HCT116 (cell line): ENCODE data around the gene ITPKB. TPM values are rescaled to one million over a fixed set of nuclear protein-coding genes. Genes with fewer than 3 reads are reported as not detected.

Experiments used
- ATAC-seq: fragments of 200-7000 bp; cut with Tn5 transposase; 2 replicates; pipeline ENCODE4 v1.9.1; 2020; ENCODE audit warnings: mild to moderate bottlenecking, moderate library complexity
- BruUV-seq: library from RNA; stranded (reverse); fragments of 400-500 nt; replicated peaks from 2 replicates; lab custom pipeline; 2021; lab: Mats Ljungman, UMichigan
- CTCF ChIA-PET: fragments of 300-600 bp; sonication (Branson Sonifier 250); formaldehyde crosslinking; loops from one replicate; lab custom pipeline; 2021; ENCODE audit warnings: antibody characterized with exemption; lab: Charles Lee
- POLR2A ChIA-PET: fragments of 300-600, 350-600 bp; sonication (Branson Sonifier 250); formaldehyde crosslinking; loops from one replicate; lab custom pipeline; 2021; ENCODE audit warnings: antibody characterized with exemption; lab: Charles Lee
- RAD21 ChIA-PET, 2 experiments: fragments of 300-600 bp; sonication (Branson Sonifier 250); formaldehyde crosslinking; loops; one replicate each; lab custom pipeline; 2023; ENCODE audit warnings: low total read pairs in 2 of 2; ENCODE audit not compliant: uncharacterized antibody in 2 of 2, unreplicated experiment in 2 of 2, low non-redundant PET in 1 of 2; lab: Charles Lee
- DNase-seq: peaks from one replicate; pipeline ENCODE4 v3.0.0-alpha.2; 2010; ENCODE audit warnings: low read depth, low spot score
- H2AFZ ChIP-seq: fragments of 200-600 bp; shearing (Covaris generic), sonication (generic); 2 replicates; pipeline ENCODE4 v1.6.1; 2017; ENCODE audit warnings: low read depth, mixed run types, mixed read lengths, antibody characterized with exemption, low read length; ENCODE audit not compliant: poor library complexity, severe bottlenecking
- H3K27ac ChIP-seq: 2 replicates; pipeline ENCODE4 v1.5.1; 2012; ENCODE audit warnings: low read depth, low read length
- H3K27me3 ChIP-seq: fragments of 200-600 bp; sonication (generic); 2 replicates; pipeline ENCODE4 v1.6.1; 2016; ENCODE audit warnings: mixed run types, low read length, mixed read lengths; ENCODE audit not compliant: insufficient read depth
- H3K36me3 ChIP-seq, 2 experiments: fragments of 200-500 bp in 1 of 2; fragments of 200-600 bp in 1 of 2; sonication (Bioruptor generic) in 1 of 2; sonication (generic) in 1 of 2; 2 replicates each; pipeline versions ENCODE4 v1.5.1 to v1.6.1; 2014 to 2016; ENCODE audit warnings: low read length in 2 of 2, inconsistent platforms in 1 of 2, mixed read lengths in 1 of 2, mixed run types in 1 of 2; ENCODE audit not compliant: insufficient read depth in 2 of 2, control insufficient read depth in 1 of 2
- H3K4me1 ChIP-seq, 2 experiments: fragments of 200-600 bp in 1 of 2; sonication (generic) in 1 of 2; 2 replicates each; pipeline versions ENCODE4 v1.5.1 to v1.6.1; 2012 to 2017; ENCODE audit warnings: low read length in 2 of 2, inconsistent platforms in 1 of 2, mild to moderate bottlenecking in 1 of 2, mixed read lengths in 1 of 2, mixed run types in 1 of 2, moderate library complexity in 1 of 2; ENCODE audit not compliant: insufficient read depth in 2 of 2, control insufficient read depth in 1 of 2
- H3K4me2 ChIP-seq: fragments of 200-600 bp; sonication (generic); 2 replicates; pipeline ENCODE4 v1.6.1; 2017; ENCODE audit warnings: mixed run types, low read length, mixed read lengths
- H3K4me3 ChIP-seq, 2 experiments: fragments of 200-600 bp in 1 of 2; sonication (generic) in 1 of 2; replicated peaks in 1 of 2; 2 replicates each; pipeline ENCODE4 v1.5.1; 2011 to 2016; ENCODE audit warnings: low read length in 2 of 2, control low read depth in 1 of 2, low read depth in 1 of 2, mild to moderate bottlenecking in 1 of 2, mixed read lengths in 1 of 2, mixed run types in 1 of 2
- H3K79me2 ChIP-seq: fragments of 200-600 bp; sonication (generic); 2 replicates; pipeline ENCODE4 v1.6.1; 2017; ENCODE audit warnings: mild to moderate bottlenecking, mixed run types, low read length, moderate library complexity, mixed read lengths; ENCODE audit not compliant: insufficient read depth
- H3K9ac ChIP-seq: fragments of 200-600 bp; sonication (generic); 2 replicates; pipeline ENCODE4 v1.6.1; 2016; ENCODE audit warnings: low read length, mixed read lengths
- H3K9me2 ChIP-seq: fragments of 200-600 bp; sonication (generic), shearing (Covaris generic); 2 replicates; pipeline ENCODE4 v1.6.1; 2017; ENCODE audit warnings: mixed run types, mild to moderate bottlenecking, moderate library complexity; ENCODE audit not compliant: insufficient read depth
- H3K9me3 ChIP-seq, 2 experiments: fragments of 200-500 bp in 1 of 2; fragments of 200-600 bp in 1 of 2; sonication (Bioruptor generic) in 1 of 2; sonication (generic) in 1 of 2; 2 replicates each; pipeline ENCODE4 v1.6.1; 2014 to 2017; ENCODE audit warnings: low read length in 2 of 2, mixed read lengths in 2 of 2, inconsistent platforms in 1 of 2, low read depth in 1 of 2, mild to moderate bottlenecking in 1 of 2, mixed run types in 1 of 2, moderate library complexity in 1 of 2; ENCODE audit not compliant: control insufficient read depth in 1 of 2, insufficient read depth in 1 of 2
- H4K20me1 ChIP-seq: fragments of 200-600 bp; sonication (generic), shearing (Covaris generic); 2 replicates; pipeline ENCODE4 v1.6.1; 2017; ENCODE audit warnings: mixed run types, mild to moderate bottlenecking, moderate library complexity; ENCODE audit not compliant: insufficient read depth
- ATF3 ChIP-seq: IDR thresholded peaks from 2 replicates; pipeline ENCODE4 v1.6.1; 2012
- CBX3 ChIP-seq: IDR thresholded peaks from 2 replicates; pipeline ENCODE4 v1.6.1; 2012; ENCODE audit warnings: low read depth
- CEBPB ChIP-seq: IDR thresholded peaks from 2 replicates; pipeline ENCODE4 v1.6.1; 2012; ENCODE audit warnings: low read depth
- EZH2 ChIP-seq: fragments of 200-600 bp; sonication (generic); IDR thresholded peaks from 2 replicates; pipeline ENCODE4 v1.6.1; 2017; ENCODE audit warnings: antibody characterized with exemption, mixed run types
- JUND ChIP-seq: IDR thresholded peaks from 2 replicates; pipeline ENCODE4 v1.6.1; 2012
- MAX ChIP-seq: IDR thresholded peaks from 2 replicates; pipeline ENCODE4 v1.6.1; 2012
- RAD21 ChIP-seq: IDR thresholded peaks from 2 replicates; pipeline ENCODE4 v1.6.1; 2012; ENCODE audit warnings: low read depth, mild to moderate bottlenecking
- SIN3A ChIP-seq: IDR thresholded peaks from 2 replicates; pipeline ENCODE4 v1.6.1; 2012; ENCODE audit warnings: low read depth
- ZNF274 ChIP-seq: fragments of 200-500 bp; sonication (Bioruptor generic); IDR thresholded peaks from 2 replicates; pipeline ENCODE4 v1.6.1; 2014; ENCODE audit warnings: mild to moderate bottlenecking, low read depth, low read length, inconsistent platforms
- intact Hi-C: fragments of 100-400 bp; cut with micrococcal nuclease; formaldehyde crosslinking; loops from 2 replicates; pipeline ENCODE4 v1.10.0; 2022
- total RNA-seq: library from RNA; stranded (reverse); gene quantifications from one replicate; pipeline ENCODE4 v1.2.1, GENCODE V29; 2021; ENCODE audit not compliant: unreplicated experiment
- TF ChIP-seq, protein P1 (sequence below): IDR thresholded peaks from 2 replicates; pipeline ENCODE4 v1.6.1; 2012; ENCODE audit warnings: low read depth
- TF ChIP-seq, protein P2 (sequence below), 3 experiments: fragments of 200-600 bp in 1 of 3; sonication (generic) in 1 of 3; IDR thresholded peaks in 2 of 3; conservative IDR thresholded peaks in 1 of 3; 2 replicates each; pipeline ENCODE4 v1.5.1; 2012 to 2017; ENCODE audit warnings: low read depth in 2 of 3, low read length in 2 of 3, antibody characterized with exemption in 1 of 3, borderline replicate concordance in 1 of 3, control low read depth in 1 of 3, mild to moderate bottlenecking in 1 of 3, mixed read lengths in 1 of 3, mixed run types in 1 of 3, moderate library complexity in 1 of 3; ENCODE audit not compliant: insufficient read depth in 1 of 3

The ITPKB gene
- total RNA-seq, 1 experiment from 2014 or later = 4.4 TPM

GRCh38 chr1:226682871-226683814 lies 55.9 kb downstream of the ITPKB start:
- no peaks in the 10 kb centered on the region for H4K20me1 ChIP-seq
- no peaks in the 10 kb centered on the region for H3K79me2 ChIP-seq
- intact Hi-C loops = no loop called here
- no peak overlapping the region for H3K4me3 ChIP-seq
- H3K4me1 ChIP-seq = peaks cover 0 to 11% of the 10 kb centered on the region in 2 experiments; a peak in 2 of 4 replicates
- DNase-seq (no peak), ATAC-seq (no peak)
- H3K9me2 ChIP-seq = no peaks in the 10 kb centered on the region
- no peaks in the 10 kb centered on the region for H3K9me3 ChIP-seq
- no peak overlapping the region for H3K4me2 ChIP-seq
- no peak overlapping the region for H2AFZ ChIP-seq
- RAD21 ChIA-PET = no interaction called here
- CTCF ChIA-PET = no interaction called here
- no peak overlapping the region for H3K27ac ChIP-seq
- no TSS peak for BruUV-seq
- no peaks in the 10 kb centered on the region for H3K27me3 ChIP-seq
- TF ChIP-seq SIN3A = no peak
- no peak for TF ChIP-seq EZH2
- TF ChIP-seq, protein P1, sequence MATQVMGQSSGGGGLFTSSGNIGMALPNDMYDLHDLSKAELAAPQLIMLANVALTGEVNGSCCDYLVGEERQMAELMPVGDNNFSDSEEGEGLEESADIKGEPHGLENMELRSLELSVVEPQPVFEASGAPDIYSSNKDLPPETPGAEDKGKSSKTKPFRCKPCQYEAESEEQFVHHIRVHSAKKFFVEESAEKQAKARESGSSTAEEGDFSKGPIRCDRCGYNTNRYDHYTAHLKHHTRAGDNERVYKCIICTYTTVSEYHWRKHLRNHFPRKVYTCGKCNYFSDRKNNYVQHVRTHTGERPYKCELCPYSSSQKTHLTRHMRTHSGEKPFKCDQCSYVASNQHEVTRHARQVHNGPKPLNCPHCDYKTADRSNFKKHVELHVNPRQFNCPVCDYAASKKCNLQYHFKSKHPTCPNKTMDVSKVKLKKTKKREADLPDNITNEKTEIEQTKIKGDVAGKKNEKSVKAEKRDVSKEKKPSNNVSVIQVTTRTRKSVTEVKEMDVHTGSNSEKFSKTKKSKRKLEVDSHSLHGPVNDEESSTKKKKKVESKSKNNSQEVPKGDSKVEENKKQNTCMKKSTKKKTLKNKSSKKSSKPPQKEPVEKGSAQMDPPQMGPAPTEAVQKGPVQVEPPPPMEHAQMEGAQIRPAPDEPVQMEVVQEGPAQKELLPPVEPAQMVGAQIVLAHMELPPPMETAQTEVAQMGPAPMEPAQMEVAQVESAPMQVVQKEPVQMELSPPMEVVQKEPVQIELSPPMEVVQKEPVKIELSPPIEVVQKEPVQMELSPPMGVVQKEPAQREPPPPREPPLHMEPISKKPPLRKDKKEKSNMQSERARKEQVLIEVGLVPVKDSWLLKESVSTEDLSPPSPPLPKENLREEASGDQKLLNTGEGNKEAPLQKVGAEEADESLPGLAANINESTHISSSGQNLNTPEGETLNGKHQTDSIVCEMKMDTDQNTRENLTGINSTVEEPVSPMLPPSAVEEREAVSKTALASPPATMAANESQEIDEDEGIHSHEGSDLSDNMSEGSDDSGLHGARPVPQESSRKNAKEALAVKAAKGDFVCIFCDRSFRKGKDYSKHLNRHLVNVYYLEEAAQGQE = no peak
- no peak for TF ChIP-seq JUND
- TF ChIP-seq, protein P2, sequence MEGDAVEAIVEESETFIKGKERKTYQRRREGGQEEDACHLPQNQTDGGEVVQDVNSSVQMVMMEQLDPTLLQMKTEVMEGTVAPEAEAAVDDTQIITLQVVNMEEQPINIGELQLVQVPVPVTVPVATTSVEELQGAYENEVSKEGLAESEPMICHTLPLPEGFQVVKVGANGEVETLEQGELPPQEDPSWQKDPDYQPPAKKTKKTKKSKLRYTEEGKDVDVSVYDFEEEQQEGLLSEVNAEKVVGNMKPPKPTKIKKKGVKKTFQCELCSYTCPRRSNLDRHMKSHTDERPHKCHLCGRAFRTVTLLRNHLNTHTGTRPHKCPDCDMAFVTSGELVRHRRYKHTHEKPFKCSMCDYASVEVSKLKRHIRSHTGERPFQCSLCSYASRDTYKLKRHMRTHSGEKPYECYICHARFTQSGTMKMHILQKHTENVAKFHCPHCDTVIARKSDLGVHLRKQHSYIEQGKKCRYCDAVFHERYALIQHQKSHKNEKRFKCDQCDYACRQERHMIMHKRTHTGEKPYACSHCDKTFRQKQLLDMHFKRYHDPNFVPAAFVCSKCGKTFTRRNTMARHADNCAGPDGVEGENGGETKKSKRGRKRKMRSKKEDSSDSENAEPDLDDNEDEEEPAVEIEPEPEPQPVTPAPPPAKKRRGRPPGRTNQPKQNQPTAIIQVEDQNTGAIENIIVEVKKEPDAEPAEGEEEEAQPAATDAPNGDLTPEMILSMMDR (IDR thresholded peaks at IDR 0.05 in 2 of 3, conservative IDR thresholded peaks at IDR 0.05 in 1 of 3; ENCODE audit: borderline replicate concordance in 1 of 3, insufficient read depth in 1 of 3, low read depth in 2 of 3, low read length in 2 of 3) = no peak
- no peak for TF ChIP-seq ZNF274
- TF ChIP-seq CBX3 = no peak
- no peak for TF ChIP-seq CEBPB
- TF ChIP-seq ATF3 = no peak
- no peak for TF ChIP-seq RAD21
- TF ChIP-seq MAX = no peak
- no peak overlapping the region for H3K9ac ChIP-seq
- no peaks in the 10 kb centered on the region for H3K36me3 ChIP-seq
- POLR2A ChIA-PET = interaction anchor here (0.7 kb wide), 1 partner anchor 41 kb away, joined by 3 read pairs; no protein-coding TSS in a partner anchor
